ENCODE data around the gene ITGA6. TPM values are rescaled to one million over a fixed set of nuclear protein-coding genes. Genes with fewer than 3 reads are reported as not detected.

ITGA6 gene
- total and polyA plus RNA-seq, 4 donors = 13.2 to 105 (median 51.9) TPM

GRCh38 chr2:172481507-172482262 is 54.3 kb downstream of the ITGA6 start:
- Histone ChIP-seq H3K4me3 (no peak overlapping the region), H3K27me3 (ENCODE audit: control insufficient read depth in 3 of 3, insufficient read depth in 3 of 3, low read length in 2 of 3) (no peaks in the 10 kb centered on the region), H3K27ac (ENCODE audit: low read depth in 1 of 2, low read length in 1 of 2) (no peak overlapping the region), H3K9me3 (ENCODE audit: control insufficient read depth in 4 of 4, insufficient read depth in 3 of 4, low read length in 3 of 4) (no peaks in the 10 kb centered on the region), H3K9ac (ENCODE audit: insufficient read depth in 1 of 2, low read length in 2 of 2) (no peak overlapping the region), H3K36me3 (ENCODE audit: control insufficient read depth in 4 of 4, insufficient read depth in 4 of 4, low read length in 4 of 4) (peaks cover 0 to 6% (median 3%) of the 10 kb centered on the region in 4 donors), H3K4me1 (ENCODE audit: control insufficient read depth in 5 of 5, insufficient read depth in 5 of 5, low read length in 5 of 5) (no peaks in the 10 kb centered on the region)
- no peak for DNase-seq
- ATAC-seq (ENCODE audit: insufficient read depth, low FRiP score) = no peak
- TF ChIP-seq, protein P1, sequence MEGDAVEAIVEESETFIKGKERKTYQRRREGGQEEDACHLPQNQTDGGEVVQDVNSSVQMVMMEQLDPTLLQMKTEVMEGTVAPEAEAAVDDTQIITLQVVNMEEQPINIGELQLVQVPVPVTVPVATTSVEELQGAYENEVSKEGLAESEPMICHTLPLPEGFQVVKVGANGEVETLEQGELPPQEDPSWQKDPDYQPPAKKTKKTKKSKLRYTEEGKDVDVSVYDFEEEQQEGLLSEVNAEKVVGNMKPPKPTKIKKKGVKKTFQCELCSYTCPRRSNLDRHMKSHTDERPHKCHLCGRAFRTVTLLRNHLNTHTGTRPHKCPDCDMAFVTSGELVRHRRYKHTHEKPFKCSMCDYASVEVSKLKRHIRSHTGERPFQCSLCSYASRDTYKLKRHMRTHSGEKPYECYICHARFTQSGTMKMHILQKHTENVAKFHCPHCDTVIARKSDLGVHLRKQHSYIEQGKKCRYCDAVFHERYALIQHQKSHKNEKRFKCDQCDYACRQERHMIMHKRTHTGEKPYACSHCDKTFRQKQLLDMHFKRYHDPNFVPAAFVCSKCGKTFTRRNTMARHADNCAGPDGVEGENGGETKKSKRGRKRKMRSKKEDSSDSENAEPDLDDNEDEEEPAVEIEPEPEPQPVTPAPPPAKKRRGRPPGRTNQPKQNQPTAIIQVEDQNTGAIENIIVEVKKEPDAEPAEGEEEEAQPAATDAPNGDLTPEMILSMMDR (IDR thresholded peaks at IDR 0.05; ENCODE audit: control extremely low read depth, extremely low read depth) = no peak
- 83 to 96% methylated on average over 7 of the region's 7 CpGs for WGBS, 2 donors

- 54 to 56% methylated on average over 4 of the region's 4 CpGs for WGBS, 2 donors
- TF ChIP-seq, protein P1 (IDR thresholded peaks at IDR 0.05; ENCODE audit: control extremely low read depth, extremely low read depth) = no peak
- Histone ChIP-seq H3K27me3 (ENCODE audit: control insufficient read depth in 3 of 3, insufficient read depth in 3 of 3, low read length in 2 of 3) (no peaks in the 10 kb centered on the region), H3K4me3 (no peak overlapping the region), H3K27ac (ENCODE audit: low read depth in 1 of 2, low read length in 1 of 2) (no peak overlapping the region), H3K36me3 (ENCODE audit: control insufficient read depth in 4 of 4, insufficient read depth in 4 of 4, low read length in 4 of 4) (peaks cover 0 to 11% (median 5%) of the 10 kb centered on the region in 4 donors), H3K4me1 (ENCODE audit: control insufficient read depth in 5 of 5, insufficient read depth in 5 of 5, low read length in 5 of 5) (no peaks in the 10 kb centered on the region), H3K9me3 (ENCODE audit: control insufficient read depth in 4 of 4, insufficient read depth in 3 of 4, low read length in 3 of 4) (no peaks in the 10 kb centered on the region), H3K9ac (ENCODE audit: insufficient read depth in 1 of 2, low read length in 2 of 2) (no peak overlapping the region)
- DNase-seq (peak in 2 of 3 donors; percentile 65 to 66), ATAC-seq (ENCODE audit: insufficient read depth, low FRiP score) (no peak)
Measured at GRCh38 chr2:172484253-172484652, 56.9 kb downstream of the ITGA6 start.

GRCh38 chr2:172484706-172485105 is 57.3 kb downstream of the ITGA6 start:
- no peak overlapping the region for H3K27ac ChIP-seq (ENCODE audit: low read depth in 1 of 2, low read length in 1 of 2)
- no peaks in the 10 kb centered on the region for H3K9me3 ChIP-seq (ENCODE audit: control insufficient read depth in 4 of 4, insufficient read depth in 3 of 4, low read length in 3 of 4)
- H3K4me1 ChIP-seq (ENCODE audit: control insufficient read depth in 5 of 5, insufficient read depth in 5 of 5, low read length in 5 of 5) = no peaks in the 10 kb centered on the region
- TF ChIP-seq, protein P1 (IDR thresholded peaks at IDR 0.05; ENCODE audit: control extremely low read depth, extremely low read depth) = no peak
- H3K9ac ChIP-seq (ENCODE audit: insufficient read depth in 1 of 2, low read length in 2 of 2) = no peak overlapping the region
- 85 to 93% methylated on average over 2 of the region's 2 CpGs for WGBS, 2 donors
- H3K4me3 ChIP-seq = no peak overlapping the region
- H3K36me3 ChIP-seq (ENCODE audit: control insufficient read depth in 4 of 4, insufficient read depth in 4 of 4, low read length in 4 of 4) = peaks cover 0 to 9% (median 5%) of the 10 kb centered on the region in 4 donors
- no peaks in the 10 kb centered on the region for H3K27me3 ChIP-seq (ENCODE audit: control insufficient read depth in 3 of 3, insufficient read depth in 3 of 3, low read length in 2 of 3)
- DNase-seq (no peak), ATAC-seq (ENCODE audit: insufficient read depth, low FRiP score) (no peak)
